ENCODE data around the gene BCR. TPM values are rescaled to one million over a fixed set of nuclear protein-coding genes. Genes with fewer than 3 reads are reported as not detected.
A peak's percentile ranks its signal among the peaks of the same experiment; 100 is the strongest.

Gene BCR
- total RNA-seq, 1 experiment from 2014 or later, result 77.0 TPM

DNA sequence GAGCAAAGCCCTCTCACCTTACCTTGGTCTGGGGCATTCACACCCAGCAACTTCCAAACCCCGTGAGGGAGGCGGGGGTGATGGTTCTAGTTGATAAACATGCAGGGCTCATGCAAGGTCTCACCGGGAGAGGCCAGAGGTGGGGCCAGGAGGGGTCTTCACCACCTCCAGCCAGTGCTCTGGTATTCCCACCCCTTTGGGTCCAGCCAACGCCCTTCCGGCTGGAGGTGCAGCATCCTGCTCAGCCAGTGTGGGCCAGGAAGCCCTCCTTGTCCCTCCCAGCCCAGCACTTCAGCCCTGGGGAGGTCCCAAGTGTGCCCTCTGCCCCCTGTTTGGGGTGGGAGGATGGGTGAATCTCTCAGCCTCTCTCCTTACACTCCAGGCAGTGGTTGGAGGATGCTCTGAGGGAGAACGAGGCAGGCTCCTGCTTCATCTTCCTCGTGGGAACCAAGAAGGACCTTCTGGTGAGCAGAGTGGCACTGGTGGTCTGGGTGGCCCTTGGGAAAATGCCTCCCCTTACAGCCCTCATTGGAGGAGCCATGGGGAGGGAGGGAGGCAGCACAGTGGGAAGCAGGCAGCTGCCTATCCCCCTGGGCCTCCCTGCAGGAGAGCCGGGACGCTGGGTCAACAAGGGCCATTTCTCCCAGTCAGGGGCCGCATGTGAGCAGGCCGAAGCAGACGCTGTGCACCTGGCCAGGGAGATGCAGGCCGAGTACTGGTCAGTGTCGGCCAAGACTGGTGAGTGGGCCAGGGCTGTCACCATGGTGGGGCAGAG is 21.6 kb upstream of the BCR start:
- H2AFZ ChIP-seq (ENCODE audit: low read length), result no peak overlapping the region
- no peak overlapping the region for H4K91ac ChIP-seq (ENCODE audit: insufficient read length, low read depth, low read length)
- no peak overlapping the region for H3K4me2 ChIP-seq (ENCODE audit: insufficient read depth, insufficient read length, low read length)
- no CpG with 5 or more reads among the region's 14 CpGs for WGBS (ENCODE audit: extremely low coverage, insufficient read length, low lambda C conversion rate)
- TF ChIP-seq, protein P1, sequence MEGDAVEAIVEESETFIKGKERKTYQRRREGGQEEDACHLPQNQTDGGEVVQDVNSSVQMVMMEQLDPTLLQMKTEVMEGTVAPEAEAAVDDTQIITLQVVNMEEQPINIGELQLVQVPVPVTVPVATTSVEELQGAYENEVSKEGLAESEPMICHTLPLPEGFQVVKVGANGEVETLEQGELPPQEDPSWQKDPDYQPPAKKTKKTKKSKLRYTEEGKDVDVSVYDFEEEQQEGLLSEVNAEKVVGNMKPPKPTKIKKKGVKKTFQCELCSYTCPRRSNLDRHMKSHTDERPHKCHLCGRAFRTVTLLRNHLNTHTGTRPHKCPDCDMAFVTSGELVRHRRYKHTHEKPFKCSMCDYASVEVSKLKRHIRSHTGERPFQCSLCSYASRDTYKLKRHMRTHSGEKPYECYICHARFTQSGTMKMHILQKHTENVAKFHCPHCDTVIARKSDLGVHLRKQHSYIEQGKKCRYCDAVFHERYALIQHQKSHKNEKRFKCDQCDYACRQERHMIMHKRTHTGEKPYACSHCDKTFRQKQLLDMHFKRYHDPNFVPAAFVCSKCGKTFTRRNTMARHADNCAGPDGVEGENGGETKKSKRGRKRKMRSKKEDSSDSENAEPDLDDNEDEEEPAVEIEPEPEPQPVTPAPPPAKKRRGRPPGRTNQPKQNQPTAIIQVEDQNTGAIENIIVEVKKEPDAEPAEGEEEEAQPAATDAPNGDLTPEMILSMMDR (conservative IDR thresholded peaks at IDR 0.05), result no peak
- no peak overlapping the region for H3K23ac ChIP-seq (ENCODE audit: insufficient read length, low read depth, low read length)
- H4K5ac ChIP-seq (ENCODE audit: insufficient read length, low read depth, low read length), result no peak overlapping the region
- no peak overlapping the region for H4K8ac ChIP-seq (replicated peaks; ENCODE audit: insufficient read length, low read depth, low read length)
- no peaks in the 10 kb centered on the region for H3K79me1 ChIP-seq (ENCODE audit: insufficient read depth, low read depth, low read length, poor library complexity, severe bottlenecking)
- no peaks in the 10 kb centered on the region for H3K9me3 ChIP-seq (ENCODE audit: control insufficient read depth, low read depth, low read length)
- DNase-seq, result no peak
- no peak overlapping the region for H2BK20ac ChIP-seq (ENCODE audit: low read depth, low read length, poor library complexity, severe bottlenecking)
- H3T11ph ChIP-seq (ENCODE audit: low read length), result no peak overlapping the region
- no peak overlapping the region for H3K27ac Mint-ChIP-seq
- no peak overlapping the region for H2AK5ac ChIP-seq (ENCODE audit: insufficient read length, low read length)
- H3K27me3 Mint-ChIP-seq (ENCODE audit: low read depth), result peaks cover 9% of the 10 kb centered on the region
- H3K56ac ChIP-seq (ENCODE audit: insufficient read length, low read depth, low read length), result no peak overlapping the region
- H3K27ac ChIP-seq (ENCODE audit: insufficient read length, low read depth, low read length), result no peak overlapping the region
- no peak overlapping the region for H2BK120ac ChIP-seq (ENCODE audit: low read depth, low read length, poor library complexity, severe bottlenecking)
- no peaks in the 10 kb centered on the region for H3K4me1 ChIP-seq (ENCODE audit: insufficient read depth, low read length)
- H3K4me3 Mint-ChIP-seq, result no peak overlapping the region
- H3K4ac ChIP-seq (ENCODE audit: low read depth, low read length), result no peak overlapping the region
- no peaks in the 10 kb centered on the region for H4K20me1 ChIP-seq (ENCODE audit: control insufficient read depth, insufficient read depth, insufficient read length)
- H3K36me3 Mint-ChIP-seq (ENCODE audit: insufficient read depth in 1 of 3, low read depth in 3 of 3), result no peaks in the 10 kb centered on the region; a peak in 1 of 7 replicates
- H3K79me2 ChIP-seq (ENCODE audit: insufficient read depth, low read length), result no peaks in the 10 kb centered on the region
- H3K9me3 Mint-ChIP-seq, result no peaks in the 10 kb centered on the region
- H3K4me1 Mint-ChIP-seq, result peaks cover 17 to 34% of the 10 kb centered on the region in 2 experiments
- H3K9ac ChIP-seq (ENCODE audit: extremely low read depth, insufficient read length, low read length), result no peak overlapping the region
- no peaks in the 10 kb centered on the region for H3K23me2 ChIP-seq (ENCODE audit: insufficient read length, low read depth, low read length, poor library complexity, severe bottlenecking)
- no peak overlapping the region for H2BK5ac ChIP-seq (ENCODE audit: insufficient read length, low read length)
- H2BK15ac ChIP-seq (ENCODE audit: low read depth, low read length), result no peak overlapping the region
- no peak overlapping the region for H3K18ac ChIP-seq (ENCODE audit: insufficient read length, low read depth, low read length)
- 0 out of 2 replicates have a peak overlapping the region, but pooled peaks have one; percentile 5 for H3K14ac ChIP-seq (ENCODE audit: insufficient read depth, low read length)
- H3K27me3 ChIP-seq (ENCODE audit: insufficient read depth, low read length), result no peaks in the 10 kb centered on the region
- no peak overlapping the region for H2BK12ac ChIP-seq (ENCODE audit: insufficient read length, low read depth, low read length)
